GM12874 (cell line): ENCODE results near the gene ZFPL1.

ENCODE experiments used
- CTCF ChIP-seq: IDR thresholded peaks from 2 replicates; pipeline ENCODE4 v1.5.1; 2011; ENCODE audit warnings: low read depth, mild to moderate bottlenecking, control low read depth, low read length, moderate library complexity; ENCODE audit not compliant: insufficient read depth

The ZFPL1 gene

GRCh38 chr11:65112546-65113360, 28.7 kb downstream of the ZFPL1 start:
- TF ChIP-seq CTCF = peak; percentile 99

GRCh38 chr11:65113361-65113756, 29.3 kb downstream of the ZFPL1 start:
- TF ChIP-seq CTCF = no peak

- TF ChIP-seq CTCF = no peak
These were observed 29.8 kb downstream of the ZFPL1 start for GRCh38 chr11:65113839-65114238.

GRCh38 chr11:65114538-65115171, 30.6 kb downstream of the ZFPL1 start:
- TF ChIP-seq CTCF = no peak

GRCh38 chr11:65115361-65116082, 31.5 kb downstream of the ZFPL1 start:
- TF ChIP-seq CTCF = no peak

GRCh38 chr11:65116370-65117205, 32.6 kb downstream of the ZFPL1 start:
- no peak for TF ChIP-seq CTCF
